ENCODE data around the gene PRSS12.

PRSS12 gene

GRCh38 chr4:118357601-118358000, 4.8 kb upstream of the PRSS12 start:
- TF ChIP-seq CTCF (IDR thresholded peaks at IDR 0.05; ENCODE audit: low read depth, low read length, missing control alignments), result no peak
- H3K4me3 ChIP-seq (ENCODE audit: low read depth, low read length), result no peak overlapping the region
- in situ Hi-C loops (cut with HindIII; ENCODE audit: low sequenced_read_pairs), result no loop called here
- DNase-seq (ENCODE audit: low read depth), result no peak

GRCh38 chr4:118356731-118357130, 3.9 kb upstream of the PRSS12 start:
- H3K4me3 ChIP-seq (ENCODE audit: low read depth, low read length), result no peak overlapping the region
- in situ Hi-C loops (cut with HindIII; ENCODE audit: low sequenced_read_pairs), result no loop called here
- no peak for TF ChIP-seq CTCF (IDR thresholded peaks at IDR 0.05; ENCODE audit: low read depth, low read length, missing control alignments)
- DNase-seq (ENCODE audit: low read depth), result no peak

- H3K4me3 ChIP-seq (ENCODE audit: low read depth, low read length), result no peak overlapping the region
- in situ Hi-C loops (cut with HindIII; ENCODE audit: low sequenced_read_pairs), result no loop called here
- TF ChIP-seq CTCF (IDR thresholded peaks at IDR 0.05; ENCODE audit: low read depth, low read length, missing control alignments), result no peak
- DNase-seq (ENCODE audit: low read depth), result no peak
These were observed 3.3 kb upstream of the PRSS12 start for GRCh38 chr4:118356111-118356510.

- no peak overlapping the region for H3K4me3 ChIP-seq (ENCODE audit: low read depth, low read length)
- in situ Hi-C loops (cut with HindIII; ENCODE audit: low sequenced_read_pairs), result no loop called here
- no peak for DNase-seq (ENCODE audit: low read depth)
- TF ChIP-seq CTCF (IDR thresholded peaks at IDR 0.05; ENCODE audit: low read depth, low read length, missing control alignments), result no peak
These were observed 2.1 kb upstream of the PRSS12 start for GRCh38 chr4:118354913-118355312.

GRCh38 chr4:118353534-118354030, 779 bp upstream of the PRSS12 start:
- in situ Hi-C loops (cut with HindIII; ENCODE audit: low sequenced_read_pairs), result no loop called here
- peak overlapping the region; percentile 57 for H3K4me3 ChIP-seq (ENCODE audit: low read depth, low read length)
- TF ChIP-seq CTCF (IDR thresholded peaks at IDR 0.05; ENCODE audit: low read depth, low read length, missing control alignments), result no peak
- no peak for DNase-seq (ENCODE audit: low read depth)

- H3K4me3 ChIP-seq (ENCODE audit: low read depth, low read length), result peak overlapping the region; percentile 57
- in situ Hi-C loops (cut with HindIII; ENCODE audit: low sequenced_read_pairs), result no loop called here
- peak; percentile 16 for DNase-seq (ENCODE audit: low read depth)
- TF ChIP-seq CTCF (IDR thresholded peaks at IDR 0.05; ENCODE audit: low read depth, low read length, missing control alignments), result no peak
These were observed 664 bp downstream of the PRSS12 start for GRCh38 chr4:118351851-118352827.

All from astrocyte of the cerebellum (primary cell).